Measurements from ENCODE around the gene LYRM1. TPM values are rescaled to one million over a fixed set of nuclear protein-coding genes. Genes with fewer than 3 reads are reported as not detected.

The LYRM1 gene
- total and polyA plus RNA-seq, 2 of the 4 experiments (the other 2 are of a cell fraction), result 19.0 to 35.0 TPM

DNA sequence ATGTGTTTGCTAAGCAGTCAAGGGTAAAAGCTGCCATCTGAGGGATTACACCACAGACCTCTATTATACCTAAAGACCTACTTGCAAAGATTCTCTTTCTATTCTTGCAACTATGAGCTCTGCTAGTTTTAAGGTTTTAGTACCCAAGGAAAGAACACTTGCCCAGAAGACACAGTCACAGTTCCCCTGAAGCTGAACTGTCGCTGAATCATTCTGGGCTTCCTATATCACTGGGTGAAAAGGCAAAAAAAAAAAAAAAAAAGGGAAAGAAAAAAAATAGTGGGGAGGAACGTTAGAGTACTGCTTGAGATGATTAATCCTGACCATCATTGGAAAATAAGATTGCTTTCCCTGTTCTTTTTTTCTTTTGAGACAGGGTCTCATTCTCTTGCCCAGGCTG lies 37.9 kb downstream of the LYRM1 start:
- peak; percentile 56 for DNase-seq
- Histone ChIP-seq H3K27me3 (ENCODE audit: control insufficient read depth, insufficient read depth, low read length) (no peaks in the 10 kb centered on the region; the same call in 1 of the 2 replicates), H4K91ac (ENCODE audit: insufficient read depth, low read depth, low read length) (no peak overlapping the region), H2AFZ (replicated peaks; ENCODE audit: low read length, poor library complexity) (no peak overlapping the region), H2BK5ac (ENCODE audit: low read depth, low read length, poor library complexity, severe bottlenecking) (no peak overlapping the region), H3K18ac (ENCODE audit: low read depth, low read length) (no peak overlapping the region), H3K9me3 (ENCODE audit: control insufficient read depth, insufficient read depth, low read length) (no peaks in the 10 kb centered on the region), H4K8ac (ENCODE audit: low read depth in 2 of 2, low read length in 2 of 2) (no peak overlapping the region), H2AK9ac (replicated peaks; ENCODE audit: low read depth, low read length, poor library complexity) (no peak overlapping the region), H4K5ac (ENCODE audit: low read depth, low read length) (no peak overlapping the region), H4K20me1 (ENCODE audit: insufficient read depth, low read length) (no peaks in the 10 kb centered on the region), H3K4me2 (ENCODE audit: low read depth, low read length) (no peak overlapping the region), H2AK5ac (ENCODE audit: low read depth, low read length) (no peak overlapping the region), H3K36me3 (ENCODE audit: control insufficient read depth, insufficient read depth, low read length) (no peaks in the 10 kb centered on the region), H3K4me3 (ENCODE audit: insufficient read depth, low read depth, low read length) (no peak overlapping the region), H3K14ac (replicated peaks; ENCODE audit: low read depth, low read length) (no peak overlapping the region), H2BK120ac (ENCODE audit: low read depth, low read length) (no peak overlapping the region), H3K56ac (ENCODE audit: extremely low read depth, insufficient read depth, low read length) (no peak overlapping the region), H3K4me1 (ENCODE audit: control insufficient read depth, insufficient read depth, low read length) (no peaks in the 10 kb centered on the region), H3K23ac (ENCODE audit: low read depth, low read length) (no peak overlapping the region), H3K4ac (ENCODE audit: low read depth, low read length) (no peak overlapping the region), H2BK15ac (ENCODE audit: low read depth, low read length) (no peak overlapping the region), H3K79me1 (ENCODE audit: low read depth in 1 of 2, low read length in 2 of 2) (no peaks in the 10 kb centered on the region), H3K9me1 (ENCODE audit: insufficient read depth, low read length) (no peaks in the 10 kb centered on the region), H3K9ac (ENCODE audit: low read depth, low read length) (no peak overlapping the region), H3K27ac (ENCODE audit: insufficient read depth, low read length) (no peak overlapping the region), H2BK20ac (ENCODE audit: low read depth, low read length) (no peak overlapping the region)
- no peak for TF ChIP-seq RCOR1 (IDR thresholded peaks at IDR 0.05; ENCODE audit: insufficient replicate concordance, low read length)
- no peak for TF ChIP-seq MAFK (IDR thresholded peaks at IDR 0.05; ENCODE audit: low read depth, low read length)
- ChIA-PET POLR2A (ENCODE audit: unreplicated experiment) (no interaction called here), CTCF (interaction anchor here (0.6 kb wide), 1 partner anchor 1081 kb away, joined by 6 read pairs; no protein-coding TSS in a partner anchor)
- WGBS, 2 experiments (ENCODE audit: extremely low coverage in 2 of 2, insufficient read length in 1 of 2), result no CpG with 5 or more reads among the region's 2 CpGs
- dilution Hi-C loops (cut with HindIII; ENCODE audit: low sequenced_read_pairs, unreplicated experiment), result no loop called here
- in situ Hi-C loops (cut with MboI; ENCODE audit: low sequenced_read_pairs), result no loop called here
- intact Hi-C loops (cut with micrococcal nuclease), result no loop called here
- no TSS peak for BruUV-seq (replicated peaks)
- ATAC-seq (ENCODE audit: low read depth), result peak; percentile 35

Measured in IMR-90 (cell line).